GM18873 (cell line): ENCODE results near the gene CEP112.

Source experiments
- ATAC-seq: cut with Tn5 transposase; IDR thresholded peaks from one replicate; pipeline ENCODE4 v1.9.1; 2021; ENCODE audit warnings: mild to moderate bottlenecking, moderate library complexity, moderate number of reproducible peaks; ENCODE audit not compliant: unreplicated experiment, low FRiP score

CEP112 gene

DNA sequence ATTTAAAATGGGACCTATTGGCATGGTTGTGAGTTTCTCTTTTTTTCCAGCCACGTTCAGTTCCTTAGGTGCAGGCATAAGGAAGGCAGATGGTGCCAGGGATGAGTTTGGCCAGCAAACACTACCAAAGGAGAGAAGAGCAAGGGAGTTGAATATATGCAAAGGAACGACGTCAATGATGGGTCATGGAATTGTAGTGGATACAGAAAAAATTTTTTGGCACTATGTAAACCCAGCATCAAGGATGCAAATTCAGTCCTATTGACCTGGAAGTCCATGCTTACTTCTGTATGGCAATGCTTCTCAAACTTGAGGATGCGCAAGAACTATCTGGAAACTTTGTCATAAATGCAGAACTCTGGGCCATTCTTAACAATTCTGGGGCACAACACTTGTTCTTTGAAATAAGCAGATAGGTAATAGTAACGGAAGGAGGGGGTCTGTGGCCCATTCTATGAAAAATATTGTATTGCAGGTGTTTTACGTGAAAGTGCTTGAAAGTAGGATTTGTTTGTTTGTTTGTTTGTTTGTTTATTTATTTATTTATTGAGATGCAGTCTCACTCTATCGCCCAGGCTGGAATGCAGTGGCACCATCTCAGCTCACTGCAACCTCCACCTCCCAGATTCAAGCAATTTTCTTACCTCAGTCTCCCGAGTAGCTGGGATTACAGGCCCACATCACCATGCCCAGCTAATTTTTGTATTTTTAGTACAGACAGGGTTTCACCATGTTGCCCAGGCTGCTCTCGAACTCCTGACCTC, 19.3 kb upstream of the CEP112 start:
- ATAC-seq = no peak

GRCh38 chr17:66210208-66210574, 18.3 kb upstream of the CEP112 start:
- ATAC-seq = no peak

GRCh38 chr17:66207936-66208335, 16.0 kb upstream of the CEP112 start:
- no peak for ATAC-seq

- ATAC-seq = no peak
These were observed 11.5 kb upstream of the CEP112 start for GRCh38 chr17:66203274-66204015.

GRCh38 chr17:66200685-66201092, 8.8 kb upstream of the CEP112 start:
- ATAC-seq = no peak

DNA sequence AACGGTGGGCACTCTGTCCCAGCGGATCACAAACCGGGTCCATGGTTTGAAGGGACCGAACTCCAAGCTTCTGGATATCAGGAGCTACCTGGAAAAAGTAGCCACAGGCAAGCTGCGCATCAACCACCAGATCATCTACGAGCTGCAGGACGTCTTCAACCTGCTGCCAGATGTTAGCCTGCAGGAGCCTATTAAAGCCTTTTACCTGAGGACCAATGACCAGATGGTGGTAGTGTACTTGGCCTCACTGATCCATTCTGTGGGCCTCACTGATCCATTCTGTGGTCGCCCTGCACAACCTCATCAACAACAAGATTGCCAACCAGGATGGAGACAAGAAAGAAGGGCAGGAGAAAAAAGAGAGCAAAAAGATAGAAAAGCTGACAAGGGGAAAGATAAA, 6.3 kb upstream of the CEP112 start:
- no peak for ATAC-seq

DNA sequence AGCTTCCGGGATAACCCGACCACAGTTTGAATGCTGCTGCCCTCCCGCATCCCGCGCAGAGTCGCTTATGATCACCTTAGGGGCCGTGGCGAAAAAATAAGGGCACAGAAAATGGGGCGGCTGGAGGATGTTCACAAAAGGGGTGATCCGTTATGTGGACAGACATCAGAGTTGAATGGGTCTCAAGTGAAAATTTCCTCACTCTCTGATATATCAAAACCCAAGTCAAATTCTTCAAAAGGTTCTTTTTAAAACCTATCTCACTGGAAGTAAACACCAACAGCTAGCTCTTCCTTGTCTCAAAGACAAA, 400 bp upstream of the CEP112 start:
- ATAC-seq = no peak

DNA sequence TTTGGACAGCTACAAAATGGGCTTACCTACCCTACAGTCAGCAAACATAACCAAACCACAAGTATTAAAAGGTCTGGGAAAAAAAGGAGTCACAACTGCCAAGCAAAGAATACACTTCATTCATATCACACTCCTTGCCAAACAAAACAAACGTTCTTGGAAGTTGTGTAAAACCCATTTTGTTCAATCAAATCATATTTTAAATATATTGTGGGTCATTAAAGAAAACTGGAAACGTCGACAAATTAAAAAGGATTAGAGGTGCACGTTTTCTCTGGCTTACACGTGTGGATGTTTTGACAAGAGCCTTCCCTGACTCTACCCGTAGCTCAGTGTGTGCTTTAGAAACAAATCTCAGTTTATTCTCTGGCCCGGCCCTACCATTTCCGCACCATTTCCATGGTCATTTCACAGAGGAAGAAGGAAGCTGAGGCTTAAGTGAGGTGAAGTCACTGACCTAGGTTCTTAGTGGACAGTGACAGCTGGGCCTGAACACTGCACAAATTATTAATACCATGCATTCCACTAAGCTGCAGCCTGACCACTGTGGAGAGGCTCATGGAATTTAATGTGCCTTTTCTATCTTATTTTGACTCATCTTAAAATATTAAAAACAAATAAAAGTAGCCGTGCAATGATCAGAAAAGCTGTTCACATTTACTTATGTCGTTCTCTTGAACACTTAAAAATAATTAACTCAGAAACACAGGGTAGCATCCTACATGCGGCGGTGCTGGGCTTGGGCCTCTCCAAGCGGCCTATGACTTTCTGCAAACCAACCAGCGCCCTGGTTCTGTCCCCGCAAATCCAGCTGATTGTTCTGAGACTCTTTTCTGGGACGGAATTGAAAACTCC, 968 bp downstream of the CEP112 start:
- no peak for ATAC-seq

GRCh38 chr17:66187718-66188117, 4.2 kb downstream of the CEP112 start:
- ATAC-seq = no peak

DNA sequence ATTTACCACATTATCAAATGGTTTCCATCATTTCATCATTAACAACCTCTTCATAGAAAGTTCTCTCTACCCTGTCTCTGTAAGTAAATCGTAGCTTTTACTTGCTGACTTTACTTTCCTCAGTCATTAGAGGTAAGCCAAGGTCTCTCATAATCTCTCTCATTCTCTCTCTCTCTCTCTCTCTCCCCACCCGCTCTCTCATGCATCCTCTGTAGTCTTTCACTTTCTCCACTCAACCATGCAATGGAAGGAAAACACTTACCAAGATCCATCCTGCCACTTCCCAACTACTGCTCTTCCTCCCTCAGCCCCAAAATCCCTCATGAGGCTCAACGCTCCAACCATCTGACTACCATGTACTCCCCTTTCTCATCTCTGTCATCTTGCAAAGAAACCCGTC, 6.1 kb downstream of the CEP112 start:
- no peak for ATAC-seq

DNA sequence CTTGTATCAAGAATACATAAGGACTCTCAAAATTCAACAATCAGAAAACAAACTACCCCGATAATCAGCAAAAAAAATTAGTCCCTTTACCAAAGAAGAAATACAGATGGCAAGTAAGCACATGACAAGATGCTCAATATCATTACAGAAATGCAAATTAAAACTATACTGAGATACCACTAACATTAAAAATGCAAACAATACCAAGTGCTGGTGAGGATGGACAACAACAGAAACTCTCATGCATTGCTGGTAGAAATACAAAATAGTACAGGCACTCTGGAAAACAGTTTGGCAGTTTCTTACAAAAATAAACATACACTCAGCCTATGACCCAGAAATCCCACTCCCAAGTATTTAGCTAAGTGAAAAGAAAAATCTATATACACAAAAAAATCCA, 7.5 kb downstream of the CEP112 start:
- ATAC-seq = no peak

DNA sequence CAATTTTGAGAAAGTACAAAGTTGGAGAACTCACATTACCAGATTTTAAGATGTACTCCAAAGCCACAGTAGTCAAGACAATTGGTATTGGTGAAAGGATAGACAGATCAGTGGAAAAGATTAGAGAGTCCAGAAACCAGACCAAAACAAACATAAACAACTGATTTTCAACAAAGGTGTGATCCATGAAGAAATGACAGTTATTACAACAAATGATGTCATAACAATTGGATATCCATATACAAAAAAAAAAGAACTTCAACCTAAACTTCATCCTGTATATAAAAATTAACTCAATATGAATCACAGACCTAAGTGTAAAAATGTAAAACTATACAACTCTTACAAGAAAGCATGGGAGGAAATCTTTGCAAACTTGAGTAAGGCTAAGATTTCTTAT, 8.4 kb downstream of the CEP112 start:
- no peak for ATAC-seq

GRCh38 chr17:66178642-66179041, 13.3 kb downstream of the CEP112 start:
- ATAC-seq = no peak

DNA sequence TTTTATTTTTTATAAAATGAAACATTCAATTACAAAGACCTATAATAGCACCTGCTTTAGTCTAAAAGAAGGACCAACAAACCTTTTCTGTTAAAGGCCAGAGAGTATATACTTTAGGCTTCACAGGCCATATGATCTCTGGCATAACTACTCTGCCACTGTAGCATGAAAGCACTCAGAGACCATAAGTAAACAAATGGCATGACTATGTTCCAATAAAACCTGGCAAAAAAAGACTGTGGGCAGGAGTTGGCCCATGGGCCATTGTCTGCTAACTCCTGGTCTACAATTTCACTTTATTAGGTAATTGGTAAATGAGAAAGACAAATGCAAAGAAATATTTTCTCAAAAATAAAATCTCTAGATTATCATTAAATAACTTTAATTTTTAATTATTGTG, 14.9 kb downstream of the CEP112 start:
- no peak for ATAC-seq

DNA sequence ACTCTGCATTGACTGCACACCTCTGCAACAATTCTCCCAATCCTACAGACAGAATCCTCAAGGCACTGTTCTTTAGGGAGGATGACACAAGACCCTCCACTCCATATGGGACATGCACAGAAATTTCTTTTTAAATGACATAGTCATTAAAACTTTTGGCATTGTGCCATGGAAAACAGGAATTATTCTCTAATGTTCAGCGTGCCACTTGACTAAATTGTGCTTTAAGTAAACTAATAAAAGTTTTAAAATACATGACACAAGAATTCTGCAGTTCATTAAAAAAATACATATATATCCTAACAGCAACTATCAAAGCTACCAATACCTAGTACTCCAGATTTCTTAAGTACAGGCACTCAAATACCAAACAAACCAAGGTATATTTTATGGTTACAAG, 16.0 kb downstream of the CEP112 start:
- no peak for ATAC-seq

DNA sequence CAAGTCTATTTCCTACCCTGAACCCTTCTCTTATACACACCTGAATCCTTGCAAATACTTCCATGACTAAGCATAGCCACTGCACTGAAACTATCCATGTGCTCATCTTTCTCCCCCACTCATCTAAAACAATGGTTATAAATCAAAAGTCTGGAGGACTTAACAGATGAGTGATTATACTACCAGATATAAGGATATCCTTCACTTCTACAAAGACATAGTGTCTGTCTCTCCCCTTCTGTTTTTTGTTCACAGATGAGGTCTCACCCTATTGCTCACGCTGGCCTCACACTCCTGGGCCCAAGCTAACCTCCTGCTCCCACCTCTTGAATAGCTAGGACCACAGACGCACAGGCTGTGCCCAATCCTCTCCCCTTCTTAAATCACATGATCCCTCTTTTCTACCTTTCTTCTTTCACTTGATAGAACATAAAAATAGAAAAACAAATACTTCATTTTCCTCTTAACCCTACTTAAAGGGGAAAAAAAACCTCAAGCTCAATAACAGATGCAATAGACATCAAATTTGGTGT, 19.2 kb downstream of the CEP112 start:
- ATAC-seq = no peak

DNA sequence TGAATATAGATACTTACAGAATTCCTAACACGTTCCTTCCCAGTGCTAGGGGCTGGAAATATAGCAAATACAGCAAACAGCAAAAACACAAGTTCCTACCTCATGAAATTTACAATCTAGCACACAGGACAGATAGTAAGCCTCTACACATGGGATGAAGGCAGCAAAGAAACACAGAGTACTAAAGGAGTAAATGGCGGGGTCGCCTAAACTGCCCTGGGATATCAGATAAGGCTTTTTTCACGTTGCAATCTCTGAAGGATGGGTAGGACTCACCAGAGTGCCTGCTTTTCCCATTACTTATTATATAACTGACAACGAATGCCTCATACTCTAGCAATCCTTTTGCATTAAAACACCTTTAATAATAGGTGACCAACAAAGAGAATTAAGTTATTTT, 19.8 kb downstream of the CEP112 start:
- no peak for ATAC-seq

GRCh38 chr17:66171692-66172091, 20.2 kb downstream of the CEP112 start:
- no peak for ATAC-seq

- no peak for ATAC-seq
These were observed 20.8 kb downstream of the CEP112 start for GRCh38 chr17:66171172-66171571.

- ATAC-seq = no peak
These were observed 22.1 kb downstream of the CEP112 start for GRCh38 chr17:66169839-66170238.

GRCh38 chr17:66167189-66167815, 24.6 kb downstream of the CEP112 start:
- ATAC-seq = no peak
